ENCODE results near the gene OSBPL2.
A peak's percentile ranks its signal among the peaks of the same experiment; 100 is the strongest.

Gene OSBPL2

DNA sequence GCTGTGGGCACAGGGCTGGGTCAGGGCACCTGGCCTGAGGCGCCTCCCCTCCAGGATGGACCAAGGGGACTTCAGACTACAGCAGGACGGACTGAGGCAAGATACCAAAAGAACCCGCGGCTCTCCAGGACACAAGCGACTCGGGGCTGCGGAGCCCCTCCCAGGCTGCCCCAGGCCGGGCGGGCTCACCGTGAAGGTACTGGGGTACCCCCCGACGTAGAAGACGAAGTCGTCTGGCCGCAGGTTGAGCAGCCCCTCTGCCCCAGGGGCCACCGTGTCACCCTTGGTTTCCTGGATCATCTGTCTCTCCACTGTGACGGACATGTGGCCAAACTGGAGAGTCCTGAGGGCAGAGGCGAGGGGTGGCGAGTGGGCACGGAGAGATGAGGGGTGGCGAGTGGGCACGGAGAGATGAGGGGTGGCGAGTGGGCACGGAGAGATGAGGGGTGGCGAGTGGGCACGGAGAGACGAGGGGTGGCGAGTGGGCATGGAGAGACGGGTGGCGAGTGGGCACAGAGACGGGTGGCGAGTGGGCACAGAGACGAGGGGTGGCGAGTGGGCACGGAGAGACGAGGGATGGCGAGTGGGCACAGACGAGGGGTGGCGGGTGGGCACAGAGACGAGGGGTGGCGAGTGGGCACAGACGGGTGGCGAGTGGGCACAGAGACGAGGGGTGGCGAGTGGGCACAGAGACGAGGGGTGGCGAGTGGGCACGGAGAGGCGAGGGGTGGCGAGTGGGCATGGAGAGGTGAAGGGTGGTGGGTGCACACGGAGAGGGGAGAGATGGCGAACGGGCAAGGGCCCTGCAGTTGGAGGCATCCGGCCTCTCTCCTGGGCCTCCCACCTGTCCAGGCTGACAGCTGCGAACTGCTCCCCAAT lies 75.4 kb downstream of the OSBPL2 start:
- no peak for TF ChIP-seq CTCF (conservative IDR thresholded peaks at IDR 0.05; ENCODE audit: control insufficient read depth, insufficient read depth, low read depth, low read length)
- no peak overlapping the region for H3K4me3 ChIP-seq (ENCODE audit: control insufficient read depth, low read depth, low read length)
- DNase-seq (ENCODE audit: low read depth): no peak

DNA sequence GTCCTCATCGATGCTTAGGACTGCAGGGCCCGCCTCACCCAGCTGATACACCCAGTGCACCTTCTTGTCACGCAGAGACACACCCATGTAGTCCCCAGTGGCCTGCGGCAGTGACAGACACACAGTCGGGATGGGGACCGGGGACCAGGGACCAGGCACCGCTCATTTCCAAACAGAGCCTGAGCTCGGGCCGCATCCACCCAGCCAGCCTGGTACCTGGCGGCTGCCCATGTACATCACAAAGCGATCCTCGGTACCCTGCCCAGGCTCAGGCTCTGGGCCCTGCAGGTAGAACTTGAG lies 76.0 kb downstream of the OSBPL2 start:
- no peak for DNase-seq (ENCODE audit: low read depth)
- no peak for TF ChIP-seq CTCF (conservative IDR thresholded peaks at IDR 0.05; ENCODE audit: control insufficient read depth, insufficient read depth, low read depth, low read length)
- H3K4me3 ChIP-seq (ENCODE audit: control insufficient read depth, low read depth, low read length): no peak overlapping the region

DNA sequence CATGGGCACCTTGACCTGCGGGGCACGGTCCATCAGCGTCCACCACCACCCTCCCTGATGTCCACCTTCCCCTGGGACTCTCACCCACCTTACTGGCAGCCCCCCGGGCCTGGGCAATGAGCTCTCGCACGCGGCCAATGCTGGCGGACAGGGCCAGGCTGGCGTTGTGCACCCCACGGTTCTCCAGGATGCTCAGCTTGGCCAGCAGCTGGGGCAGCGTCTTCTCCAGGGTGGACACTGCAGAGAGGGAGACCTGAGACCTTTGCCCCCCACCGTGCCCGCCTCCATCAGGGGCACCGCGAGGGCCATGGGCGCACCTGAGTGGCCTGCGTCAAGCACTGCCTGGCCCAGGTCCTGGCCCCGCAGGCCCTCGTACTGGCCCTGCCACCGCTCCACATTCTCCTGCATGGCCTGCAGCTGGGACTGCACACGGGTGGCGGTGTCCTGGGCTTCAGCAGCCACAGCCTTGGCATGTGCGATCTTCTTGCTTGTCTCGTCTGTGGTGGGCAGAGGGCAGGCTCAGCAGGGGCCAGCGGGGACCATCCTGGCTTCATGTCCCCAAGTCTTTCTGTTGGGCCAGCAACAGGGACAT lies 76.5 kb downstream of the OSBPL2 start:
- H3K4me3 ChIP-seq (ENCODE audit: control insufficient read depth, low read depth, low read length): no peak overlapping the region
- no peak for DNase-seq (ENCODE audit: low read depth)
- no peak for TF ChIP-seq CTCF (conservative IDR thresholded peaks at IDR 0.05; ENCODE audit: control insufficient read depth, insufficient read depth, low read depth, low read length)

- no peak for TF ChIP-seq CTCF (conservative IDR thresholded peaks at IDR 0.05; ENCODE audit: control insufficient read depth, insufficient read depth, low read depth, low read length)
- DNase-seq (ENCODE audit: low read depth): no peak
- H3K4me3 ChIP-seq (ENCODE audit: control insufficient read depth, low read depth, low read length): no peak overlapping the region
These were observed 77.5 kb downstream of the OSBPL2 start for GRCh38 chr20:62315773-62316172.

- DNase-seq (ENCODE audit: low read depth): peak; percentile 10
- H3K4me3 ChIP-seq (ENCODE audit: control insufficient read depth, low read depth, low read length): no peak overlapping the region
- no peak for TF ChIP-seq CTCF (conservative IDR thresholded peaks at IDR 0.05; ENCODE audit: control insufficient read depth, insufficient read depth, low read depth, low read length)
These were observed 78.2 kb downstream of the OSBPL2 start for GRCh38 chr20:62316331-62317166.

GRCh38 chr20:62317167-62317655 lies 78.9 kb downstream of the OSBPL2 start:
- no peak for DNase-seq (ENCODE audit: low read depth)
- H3K4me3 ChIP-seq (ENCODE audit: control insufficient read depth, low read depth, low read length): no peak overlapping the region
- TF ChIP-seq CTCF (conservative IDR thresholded peaks at IDR 0.05; ENCODE audit: control insufficient read depth, insufficient read depth, low read depth, low read length): no peak
